COR-L47 (cell line): ENCODE measurements around the gene LRIT1.

Experiments used
- DNase-seq: peaks from one replicate; lab custom pipeline; 2025; lab: John Stamatoyannopoulos, UW

The LRIT1 gene

GRCh38 chr10:84254552-84255478 lies 13.5 kb upstream of the LRIT1 start:
- no peak for DNase-seq

GRCh38 chr10:84248794-84249193 lies 7.4 kb upstream of the LRIT1 start:
- DNase-seq = no peak

GRCh38 chr10:84247496-84247895 lies 6.2 kb upstream of the LRIT1 start:
- no peak for DNase-seq

DNA sequence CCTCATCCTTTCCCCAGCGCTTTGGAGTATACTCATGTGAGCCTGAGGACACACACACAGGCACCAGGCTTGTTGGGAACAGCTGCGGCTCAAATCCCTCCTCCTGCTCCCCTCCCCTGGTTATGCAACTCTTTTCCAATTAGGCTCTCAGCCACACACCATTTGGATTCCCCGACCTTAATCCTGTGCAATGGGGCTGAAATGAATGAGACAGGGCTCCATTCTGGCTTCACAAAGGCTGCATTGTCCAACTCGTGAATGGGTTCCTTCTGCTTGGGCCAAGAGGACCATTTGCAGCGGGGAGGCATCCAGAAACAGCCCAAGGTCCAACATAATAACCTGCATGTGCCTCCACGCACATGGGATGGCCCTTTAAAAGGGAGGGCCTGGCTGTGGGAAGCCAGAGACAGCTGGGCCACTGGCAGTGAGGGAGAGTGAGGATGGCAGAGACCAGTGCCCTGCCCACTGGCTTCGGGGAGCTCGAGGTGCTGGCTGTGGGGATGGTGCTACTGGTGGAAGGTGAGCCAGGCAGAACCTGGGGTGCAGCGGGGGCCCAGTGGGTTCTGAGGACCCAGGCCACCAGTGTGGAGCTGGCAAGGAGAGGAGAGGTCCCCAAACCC lies 3.4 kb upstream of the LRIT1 start, which contains the start of gene RGR:
TSS of gene RGR (plus strand) at position 403 of the 620 bp plus-strand sequence. CDS start at position 441, 38 bp downstream.
- DNase-seq = no peak

- DNase-seq = no peak
Measured at GRCh38 chr10:84243759-84244158, 2.4 kb upstream of the LRIT1 start.

GRCh38 chr10:84238909-84239308 lies 2.4 kb downstream of the LRIT1 start:
- no peak for DNase-seq

DNA sequence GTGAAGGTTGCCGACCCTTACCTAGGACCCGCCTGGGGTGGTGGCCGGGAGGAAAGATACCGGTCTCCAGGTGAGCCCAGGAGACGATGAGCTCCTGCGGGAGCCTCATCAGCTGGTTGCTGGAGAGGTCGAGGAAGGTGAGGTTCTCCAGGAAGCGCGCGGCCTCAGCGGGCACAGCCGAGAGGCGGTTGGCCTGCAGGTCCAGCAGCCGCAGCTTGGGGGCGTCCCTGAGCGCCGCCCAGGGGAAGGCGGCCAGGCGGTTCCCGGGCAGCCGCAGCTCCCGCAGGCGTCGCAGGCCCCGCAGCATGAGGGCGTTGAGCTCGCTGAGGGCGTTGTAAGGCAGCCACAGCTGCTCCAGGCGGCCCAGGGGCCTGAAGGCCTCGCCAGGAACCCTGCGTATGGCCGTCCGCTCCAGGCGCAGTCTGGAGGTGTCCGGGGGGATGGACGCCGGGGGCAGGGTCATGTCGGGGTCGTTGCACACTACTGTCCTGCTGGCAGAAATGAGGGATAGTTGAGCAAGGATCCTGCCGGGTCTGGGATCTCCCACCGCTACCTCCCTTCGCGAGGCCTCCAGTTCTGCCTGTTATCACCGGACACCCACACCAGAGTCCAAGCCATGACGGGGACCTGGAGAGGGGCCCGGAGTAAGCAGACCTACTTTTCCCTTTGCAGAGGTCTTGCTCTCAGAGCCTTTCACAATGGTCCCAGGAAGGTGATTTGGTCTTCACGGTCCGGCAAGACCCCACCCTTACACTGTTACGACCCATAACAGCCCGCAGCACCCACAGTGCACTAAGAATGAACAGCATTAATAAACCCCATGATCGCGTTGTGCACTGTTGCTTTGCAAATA lies 3.9 kb downstream of the LRIT1 start:
- no peak for DNase-seq

GRCh38 chr10:84236807-84237198 lies 4.5 kb downstream of the LRIT1 start:
- no peak for DNase-seq

GRCh38 chr10:84235096-84235495 lies 6.2 kb downstream of the LRIT1 start:
- DNase-seq = no peak

GRCh38 chr10:84234479-84234878 lies 6.9 kb downstream of the LRIT1 start:
- DNase-seq = no peak

DNA sequence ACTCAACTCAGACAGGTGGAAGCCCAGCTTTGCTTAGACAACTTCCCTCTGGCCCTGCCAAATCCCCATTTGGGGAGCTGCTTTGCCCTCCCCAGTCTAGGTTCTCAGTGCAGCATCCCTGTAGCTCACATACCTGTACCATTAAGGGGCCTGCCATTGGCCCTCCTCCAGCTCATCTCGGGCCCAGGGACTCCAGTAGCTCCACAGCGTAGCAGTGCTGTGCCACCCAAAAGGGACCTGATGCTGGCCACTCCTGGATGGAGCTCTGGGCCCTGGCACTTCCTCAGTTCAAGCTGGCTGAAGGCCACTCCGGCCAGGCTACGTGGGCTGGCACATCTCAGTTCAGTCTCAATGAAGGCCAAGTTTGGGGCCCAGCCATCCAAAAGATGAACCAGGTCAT lies 7.4 kb downstream of the LRIT1 start:
- no peak for DNase-seq

DNA sequence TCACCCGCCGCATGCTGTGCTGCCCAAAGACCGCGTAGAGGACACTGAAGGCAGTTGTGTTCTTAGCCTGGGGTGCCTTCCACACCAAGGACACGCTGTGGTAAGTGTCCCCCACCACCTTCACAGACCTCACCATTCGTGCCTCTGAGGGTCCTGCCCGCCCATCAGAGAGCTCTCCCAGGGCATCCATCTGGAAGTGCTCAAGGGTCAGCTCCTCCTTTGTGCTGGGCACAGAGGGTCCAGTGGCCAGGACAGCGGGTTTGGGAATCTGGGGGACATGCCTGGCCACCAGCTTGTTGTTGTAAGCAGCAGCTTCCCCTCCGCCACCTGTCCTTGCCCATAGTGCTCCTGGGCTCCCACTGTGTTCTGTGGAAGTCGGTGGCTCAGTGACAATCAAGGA lies 9.0 kb downstream of the LRIT1 start:
- no peak for DNase-seq

GRCh38 chr10:84230359-84230758 lies 11.0 kb downstream of the LRIT1 start:
- no peak for DNase-seq

DNA sequence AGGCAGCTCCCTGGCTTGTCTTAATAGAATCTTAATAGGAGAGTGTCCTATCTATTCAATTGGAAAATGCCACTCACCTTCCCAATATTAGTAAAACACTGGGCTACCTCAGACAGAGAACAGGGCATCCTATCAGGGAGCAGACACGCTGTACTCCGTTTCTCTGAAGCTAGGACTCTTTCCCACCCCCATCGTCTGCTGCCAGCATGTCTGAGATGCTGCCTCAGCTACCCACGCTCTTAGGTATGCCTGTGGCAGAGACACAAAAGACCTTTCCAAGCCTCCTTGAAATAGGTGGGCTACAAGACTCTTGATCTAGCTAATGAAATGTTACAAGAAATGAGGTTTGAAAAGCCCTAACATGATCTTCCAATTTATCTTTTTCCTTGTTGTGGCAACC lies 13.5 kb downstream of the LRIT1 start:
- no peak for DNase-seq

GRCh38 chr10:84226616-84227015 lies 14.7 kb downstream of the LRIT1 start:
- DNase-seq = no peak

DNA sequence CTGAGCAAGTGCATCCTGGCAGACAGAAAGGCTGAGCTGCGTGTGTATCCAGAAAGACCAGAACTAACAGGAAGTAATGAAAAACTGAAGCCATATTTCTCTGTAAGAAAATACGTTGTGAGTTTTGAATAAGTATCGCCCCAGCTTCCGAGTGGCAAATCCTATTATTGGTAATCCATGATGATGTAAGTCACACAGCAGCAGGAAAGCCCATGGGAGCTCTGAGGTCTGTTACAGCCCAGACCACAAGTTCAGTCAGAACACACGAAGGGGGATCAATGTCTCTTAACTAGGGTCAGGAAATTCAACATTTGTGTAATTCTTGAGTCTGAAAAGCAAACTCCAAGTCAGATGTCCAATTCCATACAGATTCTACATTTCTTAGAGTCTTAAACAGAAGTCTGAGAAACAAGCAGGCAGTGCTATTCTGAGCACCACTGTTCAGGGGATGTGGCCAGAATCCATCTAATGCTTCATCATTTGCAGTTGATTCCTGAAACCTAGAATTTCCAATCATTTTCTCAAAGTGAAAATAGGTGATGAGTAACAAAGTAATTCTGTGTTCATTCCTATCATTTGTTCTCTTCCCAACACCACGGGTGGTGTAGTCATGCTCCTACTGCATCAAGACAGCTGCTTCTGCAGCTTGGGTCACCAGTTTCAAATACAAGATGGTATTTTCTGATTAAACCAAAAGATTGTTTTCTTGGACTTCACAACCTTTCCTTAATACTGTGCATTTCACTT lies 15.7 kb downstream of the LRIT1 start, which contains the start of gene LRIT2:
TSS of gene LRIT2 (minus strand) at position 118 of the 747 bp plus-strand sequence. CDS start at position 94, 24 bp downstream.
- DNase-seq = no peak

GRCh38 chr10:84224411-84225028 lies 16.8 kb downstream of the LRIT1 start:
- DNase-seq = no peak

GRCh38 chr10:84221916-84222315 lies 19.4 kb downstream of the LRIT1 start:
- DNase-seq = no peak

DNA sequence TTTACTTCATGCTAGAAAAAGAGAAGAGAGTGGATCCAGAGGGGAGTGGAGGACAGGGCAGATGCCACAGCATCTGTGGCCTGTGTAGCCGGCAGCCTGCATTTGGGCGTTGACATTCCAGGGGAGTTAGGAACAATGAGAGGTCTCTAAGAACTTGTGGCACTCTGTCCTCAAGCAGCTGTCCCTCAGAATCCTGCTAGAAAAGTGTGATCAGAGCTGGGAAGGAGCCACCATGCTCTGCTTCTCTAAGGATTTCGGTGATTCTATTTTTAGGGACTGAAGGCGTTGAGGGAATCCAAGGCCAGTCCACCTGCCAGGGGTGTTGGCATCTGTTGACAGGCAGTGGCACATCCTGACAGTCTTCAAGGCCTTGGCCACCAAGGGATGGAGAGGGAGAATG lies 23.6 kb downstream of the LRIT1 start:
- no peak for DNase-seq

GRCh38 chr10:84216834-84217233 lies 24.5 kb downstream of the LRIT1 start:
- DNase-seq = no peak

GRCh38 chr10:84214612-84215235 lies 26.6 kb downstream of the LRIT1 start:
- DNase-seq = no peak
